ENCODE results near the gene SRGAP3.

SRGAP3 gene

DNA sequence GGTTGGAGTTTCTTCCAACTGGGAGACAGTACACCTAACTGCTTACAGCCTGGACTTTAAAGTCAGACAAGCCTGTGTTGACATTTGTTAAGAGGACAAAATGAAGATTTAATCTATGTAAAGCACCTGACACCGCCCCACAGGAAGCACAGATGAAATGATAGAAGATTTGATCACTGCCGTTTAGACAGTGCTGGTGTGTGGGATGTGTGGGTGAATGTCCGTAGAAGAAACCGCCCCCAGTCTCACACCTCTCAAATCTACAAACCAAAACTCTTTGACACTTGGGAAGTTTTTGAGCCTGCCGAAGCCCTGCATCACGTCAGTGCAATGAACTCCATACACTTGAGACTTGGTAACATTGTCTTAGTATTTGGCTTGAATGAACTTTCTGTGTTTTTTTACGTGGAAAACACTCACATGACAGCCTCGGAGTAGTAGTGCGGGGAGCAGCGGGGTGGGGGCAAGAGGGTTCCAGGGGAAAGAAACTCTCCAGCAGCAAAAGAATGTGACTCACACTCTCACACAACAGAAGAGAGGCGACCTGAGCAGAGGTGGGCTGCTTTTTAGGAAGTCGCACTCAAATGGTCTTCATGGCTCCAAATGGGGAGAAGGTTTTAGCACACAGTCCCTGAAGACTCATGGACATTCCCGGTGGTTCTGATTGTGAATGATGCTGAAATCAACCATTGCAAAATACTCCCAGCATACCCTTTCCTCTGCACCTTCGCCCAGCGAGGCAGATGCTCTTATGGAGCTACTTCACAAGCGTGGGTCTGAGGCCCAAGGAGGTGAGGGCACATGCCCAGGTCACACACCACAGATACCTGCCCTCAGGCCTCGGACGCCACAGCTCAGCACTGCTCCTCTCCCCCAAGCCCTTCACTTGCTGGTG, 79.2 kb downstream of the SRGAP3 start:
- DNase-seq = no peak

DNA sequence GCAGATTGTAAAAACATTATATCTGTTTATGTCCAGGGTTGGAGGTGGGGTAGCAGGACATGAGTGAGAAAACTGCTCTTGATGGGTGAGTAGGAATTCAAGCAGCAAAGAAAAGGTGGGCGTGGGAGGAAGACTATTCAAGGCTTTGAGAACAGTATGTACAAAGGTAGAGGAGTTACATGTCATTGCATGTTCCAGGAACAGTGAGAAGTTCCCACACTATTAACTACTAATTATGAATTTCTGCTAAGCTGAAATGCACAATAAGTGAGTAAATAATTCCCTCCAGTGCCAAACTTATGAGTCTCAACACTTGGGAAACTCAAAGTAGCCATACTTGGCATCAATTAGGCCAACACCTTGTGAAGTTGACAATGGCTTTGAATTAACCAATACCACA, 80.1 kb downstream of the SRGAP3 start:
- no peak for DNase-seq

DNA sequence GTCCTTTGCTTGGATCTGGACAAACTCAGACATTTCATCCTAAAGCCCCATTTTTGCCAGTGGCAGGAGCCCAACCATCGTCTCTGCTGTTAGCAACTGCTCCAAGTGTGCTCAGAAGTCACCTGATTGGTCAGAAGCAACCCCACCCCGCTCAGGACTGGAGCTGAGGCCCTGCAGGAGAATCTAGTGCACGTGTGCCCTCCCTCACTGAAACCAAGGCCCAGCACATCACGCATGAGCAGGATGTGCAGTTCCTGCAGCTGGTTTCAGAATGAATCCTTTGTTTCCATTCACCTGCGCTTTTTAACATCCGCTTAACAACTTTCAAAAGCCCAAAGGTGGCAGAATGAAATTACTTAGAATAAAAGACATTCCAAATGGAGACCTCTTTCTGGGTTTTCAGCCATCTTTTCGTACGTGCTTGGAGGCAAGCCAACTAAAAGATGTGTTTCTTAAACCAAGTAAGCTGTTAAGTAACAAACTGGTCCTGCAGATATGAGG, 81.2 kb downstream of the SRGAP3 start:
- peak; percentile 39 for DNase-seq

DNA sequence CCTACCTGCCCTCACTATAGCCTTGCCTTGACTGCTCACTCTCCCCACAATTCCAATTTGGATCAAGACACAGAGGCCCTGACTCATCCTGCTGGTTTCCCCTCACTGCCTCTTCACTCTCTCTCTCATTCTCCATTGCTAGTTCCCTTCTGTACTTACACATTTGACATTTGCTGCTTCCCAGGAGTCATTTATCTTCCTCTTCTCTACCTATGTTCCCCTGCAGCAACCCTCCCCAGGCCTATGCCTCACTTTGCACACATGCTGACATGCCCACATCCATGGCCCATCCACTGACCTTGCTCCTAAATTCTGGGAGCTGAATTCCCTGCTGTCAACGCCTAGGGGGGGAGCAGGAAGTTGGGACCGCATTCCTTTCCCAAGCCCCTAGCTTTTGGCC, 82.2 kb downstream of the SRGAP3 start:
- no peak for DNase-seq

DNA sequence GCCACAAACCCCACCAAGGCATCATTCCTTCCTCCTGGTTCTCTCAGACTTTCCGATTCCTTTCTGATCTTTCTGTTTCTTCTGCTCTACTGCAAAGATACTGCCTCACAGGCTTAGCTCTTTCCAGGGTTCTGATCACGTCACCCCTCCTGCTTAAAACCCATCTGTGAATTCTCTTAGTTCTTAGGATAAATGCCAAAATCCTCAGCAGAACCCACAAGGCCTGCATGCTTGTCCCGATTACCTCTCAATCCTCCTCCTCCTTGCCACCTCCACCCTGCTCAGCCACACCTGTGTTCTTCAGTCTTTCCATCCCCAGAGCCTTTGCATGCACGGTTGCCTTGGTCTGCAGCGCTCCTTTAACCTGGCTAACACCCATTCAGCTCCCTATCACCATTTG, 84.0 kb downstream of the SRGAP3 start:
- no peak for DNase-seq

DNA sequence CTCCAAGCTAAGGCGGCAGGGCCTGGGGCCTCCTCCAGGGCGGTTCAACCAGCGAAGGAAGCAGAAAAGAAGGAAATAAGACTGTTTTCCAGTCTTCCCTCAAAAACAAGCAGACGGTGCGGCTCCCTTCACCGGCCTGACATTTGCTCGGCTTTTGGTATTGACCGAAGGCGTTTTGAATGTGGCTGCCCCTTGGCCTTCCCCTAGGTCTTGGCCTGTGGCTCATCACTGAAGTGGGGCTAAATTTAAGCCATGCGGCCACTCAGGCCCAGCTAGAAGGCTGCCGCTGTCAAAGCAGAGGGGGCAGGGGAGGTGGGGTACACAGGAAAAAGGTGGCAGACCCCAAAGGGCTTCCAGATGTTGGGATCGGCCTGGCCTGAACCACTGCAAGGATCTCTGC, 86.2 kb downstream of the SRGAP3 start:
- no peak for DNase-seq

DNA sequence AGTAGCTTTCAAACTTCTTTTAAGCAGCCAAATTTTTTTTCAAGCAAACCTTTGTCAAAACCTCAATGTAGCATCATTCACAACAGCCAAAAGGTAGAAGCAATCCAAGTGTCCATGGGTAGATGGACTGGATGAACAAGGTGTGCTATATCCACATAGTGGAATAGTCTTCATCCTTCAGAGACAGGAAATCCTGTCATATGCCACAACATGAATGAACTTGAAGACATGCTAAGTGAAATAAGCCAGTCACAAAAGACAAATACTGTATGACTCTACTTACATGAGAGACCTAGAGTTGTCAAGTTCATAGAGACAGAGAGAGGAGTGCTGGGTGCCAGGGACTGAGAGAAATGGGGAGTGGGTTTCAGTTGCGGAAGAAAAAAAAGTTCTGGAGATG, 87.6 kb downstream of the SRGAP3 start:
- no peak for DNase-seq

DNA sequence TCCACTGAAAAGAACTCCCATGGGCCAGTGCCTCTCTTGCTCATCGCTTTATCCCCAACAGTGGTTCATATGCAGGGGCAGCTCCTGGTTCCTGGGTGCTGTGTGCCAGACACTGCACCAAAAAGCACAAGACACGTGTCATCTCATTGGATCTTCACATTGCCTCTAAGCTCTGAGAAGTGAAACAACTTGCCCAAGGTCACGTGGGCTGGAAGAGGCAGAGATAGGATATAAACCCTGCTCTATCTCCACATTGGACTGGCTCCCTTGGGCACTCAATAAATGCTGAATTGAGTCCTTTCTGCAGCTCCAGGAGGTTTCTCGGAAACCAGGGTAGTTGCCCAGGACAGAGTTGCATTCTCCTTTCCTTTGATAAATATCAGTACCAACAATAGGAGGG, 88.1 kb downstream of the SRGAP3 start:
- DNase-seq = no peak

- no peak for DNase-seq
Measured at GRCh38 chr3:9158865-9159630, 90.4 kb downstream of the SRGAP3 start.

GRCh38 chr3:9157651-9158362, 91.6 kb downstream of the SRGAP3 start:
- no peak for DNase-seq

GRCh38 chr3:9156604-9157003, 92.8 kb downstream of the SRGAP3 start:
- no peak for DNase-seq

- DNase-seq = no peak
Measured at GRCh38 chr3:9155028-9155427, 94.4 kb downstream of the SRGAP3 start.

GRCh38 chr3:9153904-9154619, 95.4 kb downstream of the SRGAP3 start:
- no peak for DNase-seq

DNA sequence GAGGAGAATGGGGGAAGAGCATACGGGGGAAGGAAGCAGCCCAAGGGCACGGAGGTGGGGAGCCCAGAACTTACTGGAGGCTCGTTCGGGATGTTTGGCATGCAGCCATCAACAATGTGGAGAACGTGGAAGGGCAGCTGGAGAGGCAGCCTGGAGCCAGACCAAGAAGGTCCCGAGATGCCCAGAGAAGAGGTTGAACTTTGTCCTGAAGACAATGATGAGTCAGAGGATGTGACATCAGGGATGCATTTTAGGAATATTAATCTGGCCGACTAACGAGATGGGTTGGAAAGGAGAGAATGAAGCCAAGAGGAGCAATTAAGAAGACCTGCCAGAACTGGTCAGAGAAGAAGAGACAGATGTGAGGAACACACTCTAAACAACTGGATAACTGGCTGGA, 98.2 kb downstream of the SRGAP3 start:
- no peak for DNase-seq

- DNase-seq = no peak
Measured at GRCh38 chr3:9149566-9149965, 99.9 kb downstream of the SRGAP3 start.

DNA sequence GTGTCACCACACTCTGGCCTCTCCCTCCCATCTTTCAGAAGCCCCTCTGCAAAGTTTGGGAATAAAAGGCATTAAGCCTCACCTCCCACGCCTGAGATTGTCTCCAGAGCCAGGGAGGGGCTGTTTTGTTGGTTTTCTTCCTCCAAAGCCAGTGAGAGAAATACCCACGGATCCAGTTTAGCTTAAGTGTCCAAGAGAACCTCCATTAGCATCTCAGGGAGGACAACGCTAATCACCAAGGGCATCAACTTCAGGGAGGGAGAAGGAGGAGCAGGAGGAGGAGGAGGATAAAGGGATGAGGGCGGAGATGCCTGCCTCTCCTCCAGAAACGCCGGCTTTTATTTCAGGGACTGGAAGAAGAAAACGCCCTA, 101.6 kb downstream of the SRGAP3 start:
- no peak for DNase-seq

DNA sequence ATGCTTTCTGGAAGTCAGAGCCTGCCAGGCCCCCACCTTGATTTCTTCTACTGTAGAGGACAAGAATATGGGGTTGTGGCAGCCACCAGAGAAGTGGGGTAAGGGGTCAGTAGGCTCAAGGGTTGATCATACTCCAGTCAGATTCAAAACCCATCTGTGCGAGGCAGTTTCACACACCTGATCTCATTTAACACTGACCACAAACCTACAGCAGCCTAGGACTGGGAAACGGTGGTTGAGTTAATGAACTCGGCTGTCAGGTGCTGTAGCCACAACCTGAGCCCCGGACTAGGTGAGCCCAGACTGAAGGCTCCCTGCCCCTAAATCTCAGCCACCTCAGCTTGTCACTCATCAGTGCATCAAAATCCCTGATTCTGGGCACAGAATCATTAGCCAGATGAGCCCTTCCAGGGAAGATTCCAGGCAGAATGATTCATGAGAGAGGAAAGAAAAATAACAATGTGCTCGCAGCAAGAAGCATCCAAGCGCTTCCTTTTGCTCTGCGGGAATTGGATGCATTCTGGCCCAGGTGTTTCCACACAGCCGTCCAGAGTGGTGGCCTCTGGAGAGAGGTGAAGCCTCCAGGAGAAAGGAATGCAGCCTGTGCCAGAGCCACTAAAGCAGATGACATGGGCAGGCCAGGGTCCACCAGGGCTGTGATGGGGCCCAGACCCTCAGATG, 102.1 kb downstream of the SRGAP3 start:
- no peak for DNase-seq

GRCh38 chr3:9146367-9147071, 102.9 kb downstream of the SRGAP3 start:
- DNase-seq = no peak

- no peak for DNase-seq
Measured at GRCh38 chr3:9143184-9143583, 106.3 kb downstream of the SRGAP3 start.

- no peak for DNase-seq
Measured at GRCh38 chr3:9142362-9142761, 107.1 kb downstream of the SRGAP3 start.

DNA sequence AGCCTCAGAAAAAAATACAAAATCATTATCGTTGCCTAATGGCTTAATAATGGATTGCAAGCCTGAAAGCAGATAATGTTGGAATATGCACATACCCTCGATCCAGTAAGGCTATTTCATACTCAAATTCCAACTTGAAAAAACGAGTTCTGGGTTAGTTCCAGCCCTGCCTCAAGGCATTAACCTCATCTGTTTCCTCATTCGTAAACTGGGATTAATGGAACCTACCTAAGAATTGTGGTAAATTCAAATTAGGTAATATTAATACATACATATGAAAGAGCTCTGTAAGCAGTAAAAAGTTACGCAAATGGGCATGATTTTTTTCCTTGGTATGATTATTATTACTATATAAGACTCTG, 107.5 kb downstream of the SRGAP3 start:
- no peak for DNase-seq

GRCh38 chr3:9139366-9139765, 110.1 kb downstream of the SRGAP3 start:
- no peak for DNase-seq
